ENCODE measurements around the gene AKR7A2.

Gene AKR7A2

DNA sequence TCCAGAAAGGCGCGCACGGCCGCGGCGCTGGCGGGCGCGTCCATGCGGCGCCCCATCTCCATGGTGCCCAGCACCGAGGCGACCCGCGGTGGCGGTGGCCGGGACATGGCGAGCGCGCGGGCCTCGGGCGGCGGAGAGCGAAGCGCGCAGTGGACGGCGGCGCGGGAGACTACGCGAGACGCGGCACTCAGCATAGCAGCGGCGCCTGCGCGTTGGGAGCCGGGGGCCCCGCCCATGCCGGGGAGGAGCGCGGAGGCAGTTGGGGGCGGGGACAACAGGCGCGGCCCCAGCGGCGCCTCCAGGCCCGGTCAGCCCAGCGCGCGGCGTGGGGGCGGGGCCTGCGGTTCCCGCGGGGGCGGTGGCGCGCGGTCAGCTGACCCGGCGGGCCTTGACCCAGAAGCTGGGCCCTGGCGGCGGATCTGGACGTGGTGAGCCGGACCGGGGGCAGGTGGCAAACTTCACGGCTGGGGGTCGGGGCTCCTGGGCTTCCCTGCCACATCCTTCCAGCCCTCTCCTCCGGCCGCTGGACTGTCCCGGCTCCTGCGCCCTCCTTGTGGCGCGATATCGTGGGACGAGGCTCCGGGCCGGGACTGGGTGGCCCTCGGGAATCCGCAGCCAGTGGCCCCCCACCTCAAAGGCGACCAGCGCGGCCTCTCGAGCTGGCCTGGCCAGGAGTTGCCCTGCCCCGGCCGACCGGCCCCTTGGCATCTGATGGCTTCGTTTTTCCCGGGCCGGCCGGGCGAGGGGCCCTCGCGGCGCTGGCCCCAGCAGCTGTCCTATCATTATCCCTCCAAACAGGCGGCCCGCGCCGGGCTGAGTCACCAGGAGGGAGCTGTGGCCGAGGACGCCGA, at the start of gene AKR7A2, which contains the start of gene SLC66A1:
TSS of gene AKR7A2 (minus strand) at position 214 of the 851 bp plus-strand sequence. CDS start at position 194, 20 bp downstream.
TSS of gene SLC66A1 (plus strand) at position 396 of the 851 bp plus-strand sequence. CDS start 5,352 bp downstream, outside the sequence.
- DNase-seq, result peak; percentile 39 to 72

DNA sequence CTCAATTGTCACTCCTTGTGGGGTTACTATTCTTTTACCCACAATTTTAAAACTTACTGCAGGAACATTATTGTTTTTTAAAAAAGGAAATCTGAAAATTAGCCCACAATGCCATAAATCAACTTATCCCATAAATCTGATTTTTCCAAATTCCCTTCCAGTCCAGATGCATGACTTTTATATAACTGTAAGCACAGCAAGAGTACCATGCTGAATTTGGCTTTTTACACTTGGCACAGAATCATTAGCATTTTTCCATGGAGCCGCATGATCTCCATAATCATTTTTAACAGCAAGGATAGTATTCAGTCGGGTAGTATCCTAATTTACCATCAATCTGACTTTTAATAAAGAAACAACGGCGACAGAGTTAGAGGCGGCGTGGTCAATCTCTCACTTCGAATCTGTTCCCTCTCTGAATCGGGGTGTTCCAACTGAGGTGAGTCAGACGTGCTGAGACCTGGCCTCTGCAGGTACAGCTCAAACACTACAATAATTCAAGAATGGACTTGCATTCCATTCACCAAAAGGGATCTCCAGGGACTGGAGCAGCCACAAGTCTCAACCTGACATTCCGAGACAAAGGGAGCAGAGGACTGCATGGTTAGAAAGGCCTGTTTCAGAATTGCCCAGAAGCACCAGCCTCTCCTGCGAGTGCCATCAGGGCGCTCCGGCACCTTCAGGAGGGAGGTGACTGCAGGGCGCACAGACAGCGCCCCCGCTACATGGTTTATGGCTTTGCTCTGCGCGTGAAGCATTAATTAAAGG, 49.1 kb upstream of the AKR7A2 start:
- DNase-seq, result no peak

DNA sequence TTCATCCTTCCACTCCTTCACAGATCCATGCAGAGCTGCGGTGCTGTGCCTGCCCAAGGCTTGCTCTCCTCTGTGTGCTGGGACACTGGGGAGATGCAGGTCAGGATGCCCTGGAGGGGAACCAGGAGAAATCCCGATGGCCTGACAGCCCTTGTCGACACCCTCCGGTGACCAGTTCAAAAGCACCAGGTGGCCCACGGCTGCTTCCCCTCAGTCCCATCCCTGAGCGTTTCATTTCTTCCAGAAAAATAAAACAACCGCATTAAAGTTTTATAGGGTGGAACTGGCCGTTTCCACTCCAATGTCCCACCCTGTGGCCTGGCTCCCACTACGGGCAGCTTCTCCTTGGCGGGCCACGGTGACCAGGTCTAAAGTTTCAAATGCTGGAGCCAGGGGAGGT, 48.5 kb upstream of the AKR7A2 start:
- no peak for DNase-seq

DNA sequence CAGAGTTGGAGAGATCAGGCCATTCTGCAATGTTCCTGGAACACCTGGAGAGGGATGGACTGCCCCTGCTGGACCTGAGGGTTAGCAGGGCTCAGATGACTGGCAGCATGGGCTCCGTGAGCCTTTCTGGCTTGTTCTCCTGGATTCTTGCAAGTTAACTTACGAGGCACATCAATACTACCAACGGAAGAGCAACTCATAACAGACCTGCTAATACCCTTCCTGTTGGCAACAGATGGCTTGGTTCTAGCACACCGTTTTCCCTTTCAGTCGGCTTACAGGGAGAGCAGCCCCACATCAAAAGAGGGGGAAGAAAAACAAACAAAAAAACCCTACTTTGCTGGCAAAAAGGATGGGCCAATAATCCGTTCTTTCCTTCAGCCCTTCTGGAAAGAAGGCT, 48.1 kb upstream of the AKR7A2 start:
- no peak for DNase-seq

DNA sequence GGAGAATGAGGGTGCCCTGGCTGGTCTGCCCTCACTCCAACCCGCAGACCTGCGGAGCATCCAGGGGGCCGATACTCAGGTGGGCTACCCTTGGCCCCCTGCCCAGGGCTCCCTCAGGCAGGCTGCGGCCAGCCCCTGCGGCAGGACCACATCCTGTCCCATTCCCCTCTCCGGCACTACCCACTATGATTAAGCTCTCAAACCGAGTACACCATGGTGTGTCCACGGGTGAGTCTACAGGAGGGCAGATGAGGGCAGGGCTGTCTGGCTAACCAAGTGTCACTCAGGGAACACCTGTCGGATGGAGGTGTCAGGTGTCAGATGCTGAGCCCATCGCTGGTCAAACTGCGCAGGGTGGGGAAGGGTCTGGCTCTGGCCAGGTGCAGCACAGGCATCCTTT, 47.4 kb upstream of the AKR7A2 start:
- no peak for DNase-seq

DNA sequence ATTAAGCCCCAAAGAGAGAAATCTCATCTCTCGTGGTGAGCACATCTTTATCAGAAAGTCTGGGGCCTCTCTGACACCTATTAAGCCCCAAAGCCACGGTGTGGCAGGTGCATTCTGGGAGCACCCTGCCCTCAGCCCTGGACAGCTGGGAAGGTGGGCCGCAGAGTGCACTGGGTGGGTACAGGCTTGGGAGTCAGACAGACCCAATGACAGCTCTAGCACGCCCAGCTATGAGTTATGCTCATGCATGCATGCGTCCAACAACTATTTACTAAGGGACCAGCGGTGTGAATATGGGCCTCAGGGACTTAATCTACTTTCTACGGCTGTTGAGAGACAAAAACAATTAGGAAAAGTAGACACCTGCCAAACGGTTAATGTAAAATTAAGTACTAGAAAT, 46.8 kb upstream of the AKR7A2 start:
- DNase-seq, result no peak

DNA sequence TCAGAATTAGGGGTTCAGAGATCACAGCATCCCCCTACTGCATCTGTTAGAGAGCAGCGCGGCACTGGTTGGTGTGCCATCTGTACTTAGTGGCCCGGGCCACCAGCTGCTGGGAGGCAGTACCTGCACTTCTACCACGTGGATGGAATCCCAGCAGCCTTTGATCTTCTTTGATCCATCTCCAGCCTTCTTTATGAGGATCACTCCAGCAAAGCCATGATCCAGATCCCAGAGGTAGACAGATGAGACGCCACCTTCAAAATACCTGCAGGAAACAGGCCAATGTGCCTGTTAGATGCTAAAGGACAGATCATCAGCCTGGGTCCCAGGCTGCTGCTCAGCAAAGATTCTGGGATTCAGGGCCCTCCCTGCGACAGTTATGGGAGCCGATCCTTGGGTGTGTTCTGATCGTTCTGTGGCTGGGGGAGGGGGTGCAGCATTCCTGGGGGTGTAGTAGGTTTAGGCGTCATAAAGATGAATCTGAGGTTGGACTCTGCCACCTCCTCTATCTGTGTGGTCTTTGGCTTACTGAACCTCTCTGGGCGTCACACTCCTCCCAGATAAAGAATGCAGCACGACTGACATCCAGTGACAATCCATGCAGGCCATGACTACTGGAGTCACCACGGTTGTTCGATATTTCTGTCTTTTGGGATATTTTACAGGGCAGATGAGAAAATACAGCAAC, 45.5 kb upstream of the AKR7A2 start:
- DNase-seq, result no peak

DNA sequence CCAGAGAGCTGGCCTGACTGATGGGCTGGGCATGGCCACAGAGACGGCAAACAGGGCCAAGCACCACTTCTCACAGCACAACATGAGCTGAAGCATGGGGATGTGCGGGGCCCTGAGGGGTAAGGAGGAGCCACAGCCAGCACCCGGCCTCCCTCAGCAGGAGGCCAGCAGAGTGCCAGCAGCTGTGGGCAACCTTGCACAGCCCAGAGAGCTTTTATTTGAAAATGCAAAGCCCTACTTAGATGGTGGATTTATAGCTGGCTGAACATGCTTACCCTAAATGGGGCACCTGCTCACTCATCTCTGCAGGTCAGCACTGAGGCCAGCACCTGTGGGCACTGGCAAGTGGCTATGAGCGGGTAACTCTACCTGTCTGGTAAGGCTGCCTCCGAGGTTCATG, 44.3 kb upstream of the AKR7A2 start:
- no peak for DNase-seq

DNA sequence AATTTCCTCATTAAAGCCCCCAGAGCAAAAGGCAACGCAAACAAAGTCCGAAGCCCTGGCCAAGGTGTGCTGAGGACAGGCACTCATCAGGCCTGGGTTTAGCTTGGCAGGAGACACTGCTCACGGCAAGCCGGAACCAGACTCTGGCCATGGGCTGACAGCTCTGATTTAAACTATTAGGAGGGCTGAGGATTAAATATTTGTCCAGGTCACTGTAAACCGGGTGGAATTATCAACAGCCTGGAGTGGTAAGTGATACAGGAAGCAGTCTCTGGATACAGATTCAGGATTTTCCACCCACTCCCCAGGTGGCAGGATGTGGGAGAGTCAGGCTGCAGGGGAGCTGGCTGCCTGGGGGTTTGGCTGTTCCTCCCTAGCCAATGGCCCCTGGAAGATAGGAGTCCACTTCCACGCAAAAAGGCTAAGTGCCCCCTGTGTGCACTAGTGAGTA, 42.6 kb upstream of the AKR7A2 start:
- no peak for DNase-seq

DNA sequence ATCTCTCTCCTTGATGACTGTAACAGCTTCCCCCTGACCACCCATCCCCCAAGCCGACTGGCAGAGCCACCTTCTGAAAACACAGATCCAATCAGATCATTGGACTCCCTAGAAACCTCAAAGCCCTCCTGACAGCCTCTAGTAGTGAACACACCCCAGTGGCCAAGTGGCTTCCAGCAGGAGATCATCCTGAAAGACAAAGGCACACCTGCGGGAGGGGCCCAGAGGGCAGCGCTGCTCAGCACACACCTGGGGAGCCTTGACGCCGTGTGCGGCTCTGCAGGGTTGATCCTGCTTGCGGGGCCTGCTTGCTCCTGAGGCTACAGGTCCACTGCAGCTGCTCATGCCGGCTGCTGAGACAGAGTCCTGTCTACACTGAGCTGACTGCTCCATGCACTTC, 41.7 kb upstream of the AKR7A2 start:
- no peak for DNase-seq

DNA sequence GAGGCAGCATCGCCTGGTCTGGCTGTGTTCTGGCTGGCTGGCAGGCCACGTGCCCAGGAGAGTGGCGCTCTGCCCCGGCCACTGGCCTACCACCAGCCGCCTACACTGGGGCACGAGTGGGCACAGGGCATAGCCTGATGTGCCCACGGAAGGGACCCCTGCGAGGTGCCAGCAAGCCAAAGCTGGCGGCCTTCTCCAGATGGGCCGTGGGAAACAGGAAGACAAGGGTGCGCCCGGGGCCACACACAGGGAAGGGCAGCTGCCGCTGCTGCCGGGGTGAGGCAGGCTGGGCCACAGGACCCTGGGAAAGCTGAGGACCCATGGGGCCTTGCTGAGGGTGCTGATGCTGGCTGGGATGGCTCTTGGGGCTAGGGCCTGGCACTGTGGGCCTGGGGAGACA, 40.9 kb upstream of the AKR7A2 start:
- DNase-seq, result no peak

DNA sequence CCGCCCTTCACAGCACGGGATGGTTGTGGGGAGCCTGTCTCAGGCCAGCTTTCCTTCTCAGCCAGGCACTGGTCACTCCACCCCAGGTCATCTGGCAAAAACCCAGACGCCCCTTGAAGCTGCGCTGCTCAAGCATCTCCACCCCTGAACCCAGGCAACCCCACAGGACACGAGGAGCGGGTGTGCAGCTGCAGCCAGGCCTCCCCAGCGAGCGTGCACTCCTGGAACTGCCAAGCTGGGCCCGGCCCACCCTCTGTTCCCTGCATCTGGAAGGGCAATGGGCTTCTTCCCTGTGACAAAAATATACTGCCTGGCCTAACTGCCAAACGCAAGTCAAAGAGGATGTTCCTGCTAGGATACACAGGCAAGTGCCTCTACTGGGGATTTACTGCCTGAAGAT, 39.9 kb upstream of the AKR7A2 start:
- no peak for DNase-seq

DNA sequence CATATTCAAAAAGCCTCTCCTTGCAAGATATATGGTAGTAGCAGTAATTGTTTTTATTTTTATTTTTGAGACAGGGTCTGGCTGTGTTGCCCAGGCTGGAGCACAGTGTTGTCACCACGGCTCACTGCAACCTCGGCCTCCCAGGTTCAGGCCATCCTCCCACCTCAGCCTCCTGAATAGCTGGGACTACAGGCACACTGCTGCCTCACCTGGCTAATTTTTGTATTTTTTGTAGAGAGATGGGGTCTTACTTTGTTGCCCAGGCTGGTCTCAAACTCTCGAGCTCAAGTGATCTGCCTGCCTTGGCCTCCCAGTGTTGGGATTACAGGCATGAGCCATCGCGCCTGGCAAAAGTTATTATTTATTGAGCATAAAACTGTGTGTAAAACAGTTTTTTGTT, 38.6 kb upstream of the AKR7A2 start:
- DNase-seq, result no peak

DNA sequence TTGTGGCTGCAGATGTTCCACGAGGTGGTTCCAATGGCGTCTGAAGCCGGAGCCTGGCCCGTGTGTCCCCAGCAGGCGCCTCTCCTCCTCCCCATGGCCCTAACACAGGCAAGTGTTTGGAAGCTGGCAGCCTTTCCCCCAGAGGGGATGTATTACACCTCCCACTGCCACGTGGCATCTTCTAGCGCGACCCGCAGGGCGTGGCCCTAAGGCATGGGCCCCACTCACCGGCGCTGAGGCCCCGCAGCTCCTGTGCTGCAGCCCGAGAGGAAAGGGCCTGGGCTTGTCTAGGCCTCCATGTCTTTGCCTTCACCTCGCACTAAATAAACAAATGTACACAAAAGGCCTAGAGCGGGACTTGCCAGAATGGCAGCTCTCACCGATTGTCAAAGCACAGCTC, 38.1 kb upstream of the AKR7A2 start:
- no peak for DNase-seq

DNA sequence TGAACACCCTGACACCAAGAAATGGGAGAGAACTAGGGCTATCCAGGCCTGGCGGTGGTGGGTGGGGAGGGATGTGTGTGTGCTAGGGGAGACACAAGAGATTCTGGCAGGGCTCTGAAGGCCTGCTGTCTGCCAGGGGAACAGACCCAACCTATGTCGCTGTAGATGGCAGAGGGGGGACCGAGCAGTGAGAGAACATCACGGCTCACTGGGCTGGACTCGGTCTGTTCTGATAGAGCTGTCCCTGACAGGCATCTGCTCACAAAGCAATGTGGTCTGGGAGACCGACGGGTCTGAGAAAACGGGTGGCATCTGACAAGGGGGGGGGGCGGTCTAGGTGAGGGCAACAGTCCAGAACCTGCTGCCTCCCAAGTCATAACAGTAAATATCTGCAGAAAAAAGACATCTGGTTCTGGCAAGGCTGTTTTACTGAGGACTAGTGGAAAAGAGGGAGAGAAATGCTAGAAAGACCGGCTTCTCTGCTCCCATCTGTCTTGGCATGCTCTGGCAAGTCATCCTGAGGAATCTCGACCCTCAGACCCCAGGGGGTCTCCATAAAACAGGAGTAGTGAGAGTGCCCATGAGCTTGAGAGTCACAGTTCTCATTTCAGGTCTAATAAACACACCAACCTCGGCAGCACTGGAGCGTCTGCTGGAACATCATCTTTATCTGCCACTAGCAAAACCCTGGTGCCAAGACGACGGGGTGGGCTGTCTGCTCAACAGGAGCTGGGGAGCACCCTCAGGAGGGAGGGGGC, 36.7 kb upstream of the AKR7A2 start:
- DNase-seq, result no peak

DNA sequence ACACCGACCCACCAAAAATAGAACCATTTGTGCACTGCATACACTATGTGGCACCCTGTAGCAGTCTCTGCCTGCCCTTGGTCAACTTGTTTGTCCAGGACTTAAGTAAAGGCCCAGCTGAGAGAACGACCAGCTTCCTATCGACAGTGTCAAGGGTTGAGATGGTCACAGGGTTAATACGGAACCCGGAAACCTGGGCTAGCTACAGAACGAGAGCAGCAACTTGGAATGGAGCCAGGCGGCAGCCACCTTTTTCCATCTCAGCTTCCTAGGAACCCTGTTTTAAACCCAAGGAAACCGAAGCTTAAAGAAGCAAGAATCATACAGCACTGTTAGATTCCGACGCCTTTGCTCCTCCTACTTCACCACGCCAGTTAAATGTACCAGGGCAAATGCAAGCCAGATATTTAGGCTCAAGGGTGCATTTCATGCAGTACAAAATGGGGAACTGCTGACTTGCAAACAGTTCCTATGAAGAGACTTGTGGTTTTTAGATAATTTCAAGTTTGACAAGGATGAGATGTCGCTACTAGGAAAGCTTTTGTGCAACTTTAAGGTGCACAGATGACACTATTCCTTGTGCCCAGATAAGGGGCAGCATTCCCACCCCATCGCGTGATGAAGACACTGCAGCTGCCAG, 35.7 kb upstream of the AKR7A2 start:
- no peak for DNase-seq

DNA sequence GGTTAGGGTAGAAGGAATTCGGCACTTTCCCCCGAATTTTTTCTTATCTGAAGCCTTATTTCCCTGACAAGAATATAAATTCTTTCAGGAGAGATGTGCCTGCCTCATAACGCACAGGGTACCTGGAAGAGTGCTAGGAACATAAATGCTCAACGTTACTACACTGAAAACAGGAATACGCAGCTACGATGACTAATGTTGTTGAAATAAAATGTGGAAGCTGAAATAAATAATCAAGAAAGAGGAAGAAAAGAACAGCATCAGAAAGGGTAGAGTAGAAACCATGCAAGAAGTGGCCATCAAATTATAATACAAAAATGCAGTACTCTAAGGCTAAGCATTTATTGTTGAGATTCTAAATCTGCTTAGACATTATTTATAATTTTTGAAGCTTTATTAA, 34.1 kb upstream of the AKR7A2 start:
- no peak for DNase-seq

DNA sequence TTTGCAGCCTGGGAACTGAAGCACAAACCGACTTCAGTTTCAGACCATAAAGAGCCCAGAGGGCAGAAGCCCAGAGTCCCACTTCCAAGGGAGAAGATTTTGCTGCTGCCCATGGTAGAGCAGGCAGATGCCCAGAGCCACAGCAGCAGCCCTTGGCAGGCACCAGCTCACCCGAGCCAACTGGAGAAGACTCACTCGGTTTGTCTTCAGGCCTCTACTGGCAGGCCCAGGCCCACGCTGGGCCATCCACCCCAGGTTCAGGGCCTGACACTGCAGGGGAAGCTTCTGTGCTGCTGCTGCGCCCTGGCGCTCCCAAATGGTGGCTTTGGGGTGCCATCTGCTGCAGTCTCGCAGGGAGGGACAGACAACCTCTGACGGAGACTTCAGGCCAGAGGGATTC, 33.4 kb upstream of the AKR7A2 start:
- DNase-seq, result peak in 1 of 2 experiments; percentile 21

DNA sequence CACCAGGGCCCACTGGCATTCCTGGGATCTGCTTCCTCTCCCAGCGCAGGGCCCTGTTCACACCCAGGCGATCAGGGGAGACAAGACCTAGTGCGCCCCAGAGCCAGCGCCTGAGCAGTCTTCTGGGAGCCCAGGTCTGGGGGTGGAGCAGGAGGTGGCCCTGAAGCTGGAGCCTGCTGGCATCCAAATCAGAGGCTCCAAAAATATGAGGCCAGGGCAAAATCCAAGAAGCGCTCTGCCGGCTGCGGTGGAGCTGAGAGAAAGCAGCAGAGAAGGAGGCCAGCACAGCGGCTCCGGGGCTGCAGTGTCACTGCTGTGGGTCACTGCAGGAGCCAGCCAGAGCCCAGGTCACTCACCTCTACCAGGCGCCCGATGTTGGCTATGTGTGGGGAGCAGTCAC, 32.9 kb upstream of the AKR7A2 start:
- DNase-seq, result no peak

DNA sequence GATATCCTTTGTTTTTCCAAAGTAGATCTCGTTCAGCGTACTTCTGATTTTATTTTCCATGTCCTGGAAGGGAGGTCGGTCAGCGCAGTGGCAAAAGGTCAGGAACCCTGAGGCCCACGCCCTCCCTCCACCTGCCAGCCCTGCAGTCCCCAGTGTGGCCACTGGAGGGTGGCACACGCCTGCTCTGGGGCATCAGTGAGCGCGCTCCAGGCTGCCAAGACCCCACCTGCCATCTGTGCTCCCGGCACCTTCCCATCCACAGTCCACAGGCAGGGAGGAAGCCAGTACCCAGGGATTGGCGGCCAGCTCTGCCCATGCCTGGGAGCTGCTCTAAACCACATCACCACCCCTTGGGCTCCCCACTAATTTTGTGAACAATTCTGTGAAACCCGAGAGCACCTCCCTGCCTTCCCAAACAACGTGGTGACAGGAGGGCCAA, 32.4 kb upstream of the AKR7A2 start:
- peak in 1 of 2 experiments; percentile 71 for DNase-seq

DNA sequence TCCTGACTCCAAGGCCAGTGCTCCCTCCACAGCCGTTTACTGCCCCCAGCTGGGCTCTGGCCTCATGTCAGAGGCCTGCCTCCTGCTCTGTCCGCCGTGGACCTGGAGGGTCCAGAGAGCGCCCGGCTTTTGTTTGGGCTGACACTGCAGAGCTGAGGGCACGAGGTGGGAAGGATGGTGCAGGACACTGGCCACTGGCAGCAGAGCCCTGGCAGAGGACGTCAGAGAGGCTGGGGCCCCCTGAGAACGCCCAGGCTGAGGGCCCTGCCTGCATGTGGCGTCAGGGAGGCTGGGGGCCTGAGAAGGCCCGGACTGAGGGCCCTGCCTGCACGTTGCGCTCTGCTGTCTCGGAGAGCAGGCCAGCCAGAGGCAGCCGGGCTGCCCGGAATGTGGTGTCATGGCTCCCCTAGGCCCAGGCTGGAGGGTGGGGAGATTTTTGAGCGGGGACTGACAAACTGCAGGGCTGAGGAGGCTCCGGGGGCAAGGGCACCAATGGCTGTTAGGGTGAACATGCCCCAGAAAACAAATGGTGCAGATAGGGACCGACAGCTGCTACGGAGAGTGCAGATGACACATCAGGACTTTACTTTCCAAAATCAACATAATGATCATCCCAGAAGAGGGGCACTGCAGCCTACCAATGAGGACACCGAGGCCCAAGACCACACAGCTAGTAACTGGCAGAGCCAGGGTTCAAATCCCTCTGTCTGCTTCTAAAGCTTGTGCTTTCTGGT, 31.8 kb upstream of the AKR7A2 start:
- DNase-seq, result no peak

Data from cerebellar nuclear complex (tissue), 1 donor.